ENCODE measurements around the gene C10orf71.

GRCh38 chr10:49298671-49298982 is 343 bp upstream of the C10orf71 start:
- TF ChIP-seq POLR2A (IDR thresholded peaks at IDR 0.05) (no peak), POLR2AphosphoS5 (IDR thresholded peaks at IDR 0.05) (no peak)
